T-cell (primary cell): Measurements from ENCODE around the gene MGAT4B. TPM values are rescaled to one million over a fixed set of nuclear protein-coding genes. Genes with fewer than 3 reads are reported as not detected.

Source experiments
- ATAC-seq, 4 experiments: fragments of 200-7000 bp in 3 of 4; fragments of 150-1000 bp in 1 of 4; cut with Tn5 transposase; replicated peaks in 1 of 4; 1 replicate in 3 of 4; 2 replicates in 1 of 4; pipeline ENCODE4 v1.10.0; 2021; ENCODE audit warnings: moderate library complexity in 3 of 4, mild to moderate bottlenecking in 2 of 4, moderate number of reproducible peaks in 1 of 4
- CTCF ChIA-PET, 2 donors: fragments of 300-600 bp; sonication (Branson Sonifier 250); formaldehyde crosslinking; loops; one replicate each; lab custom pipeline; 2022; ENCODE audit warnings: antibody characterized with exemption in 2 of 2; lab: Charles Lee
- POLR2A ChIA-PET, 2 donors: fragments of 300-600 bp; sonication (Branson Sonifier 250); formaldehyde crosslinking; loops; one replicate each; lab custom pipeline; 2022; ENCODE audit warnings: antibody characterized with exemption in 2 of 2; lab: Charles Lee
- DNase-seq, 35 experiments: peaks; one replicate each; pipeline versions ENCODE4 v3.0.0 to v3.0.0-alpha.2; 2013 to 2023
- H3K27ac ChIP-seq: one replicate; pipeline ENCODE4 v1.5.1; 2013; ENCODE audit warnings: low read length
- H3K27me3 ChIP-seq, 2 experiments: replicated peaks in 1 of 2; 1 replicate in 1 of 2; 2 replicates in 1 of 2; pipeline versions ENCODE4 v1.6.1 to v1.7.0; 2013; ENCODE audit warnings: low read length in 1 of 2, mixed read lengths in 1 of 2; ENCODE audit not compliant: control insufficient read depth in 2 of 2, insufficient read depth in 2 of 2; ENCODE audit errors: extremely low read depth in 1 of 2
- H3K36me3 ChIP-seq, 2 donors: 1 replicate in 1 of 2; 2 replicates in 1 of 2; pipeline versions ENCODE4 v1.6.1 to v1.7.0; 2013; ENCODE audit warnings: low read length in 1 of 2; ENCODE audit not compliant: control insufficient read depth in 2 of 2, insufficient read depth in 1 of 2; ENCODE audit errors: extremely low read depth in 1 of 2
- H3K4me1 ChIP-seq, 2 experiments: 1 replicate in 1 of 2; 2 replicates in 1 of 2; pipeline versions ENCODE4 v1.6.1 to v1.7.0; 2013; ENCODE audit warnings: low read length in 2 of 2, mixed read lengths in 1 of 2; ENCODE audit not compliant: insufficient read depth in 2 of 2, control insufficient read depth in 1 of 2; ENCODE audit errors: extremely low read depth in 1 of 2
- H3K4me3 ChIP-seq, 2 donors: 1 replicate in 1 of 2; 2 replicates in 1 of 2; pipeline versions ENCODE4 v1.5.1 to v1.7.0; 2013; ENCODE audit warnings: mild to moderate bottlenecking in 2 of 2, low read length in 1 of 2, moderate library complexity in 1 of 2; ENCODE audit not compliant: control insufficient read depth in 1 of 2; ENCODE audit errors: extremely low read depth in 1 of 2
- H3K9me3 ChIP-seq: 2 replicates; pipeline ENCODE4 v1.7.0; 2013
- H3K27ac Mint-ChIP-seq, 2 donors: one replicate each; pipeline ENCODE4 v1.8.0; 2020 to 2021; ENCODE audit warnings: mild to moderate bottlenecking in 2 of 2, mixed read lengths in 2 of 2
- H3K27me3 Mint-ChIP-seq, 2 donors: one replicate each; pipeline ENCODE4 v1.8.0; 2021 to 2022; ENCODE audit warnings: mixed read lengths in 2 of 2
- H3K36me3 Mint-ChIP-seq: one replicate; pipeline ENCODE4 v1.8.0; 2021; ENCODE audit warnings: mixed read lengths
- H3K4me1 Mint-ChIP-seq, 3 donors: one replicate each; pipeline ENCODE4 v1.8.0; 2020 to 2022; ENCODE audit warnings: mixed read lengths in 3 of 3, mild to moderate bottlenecking in 1 of 3
- H3K4me3 Mint-ChIP-seq, 3 donors: one replicate each; pipeline ENCODE4 v1.8.0; 2020 to 2022; ENCODE audit warnings: mild to moderate bottlenecking in 3 of 3, mixed read lengths in 3 of 3, moderate library complexity in 3 of 3
- H3K9me3 Mint-ChIP-seq, 3 donors: one replicate each; pipeline ENCODE4 v1.8.0; 2020 to 2022; ENCODE audit warnings: mixed read lengths in 3 of 3
- WGBS: methylation state at CpG from one replicate; pipeline ENCODE4 v1.1.5; 2013; ENCODE audit warnings: missing lambda C conversion rate; ENCODE audit not compliant: insufficient coverage; 5-methylcytosine and 5-hydroxymethylcytosine counted together
- total RNA-seq, 35 experiments: library from RNA in 6 of 35; stranded (reverse) in 6 of 35; fragments of 120-200 nt in 1 of 35; gene quantifications; one replicate each; pipeline versions ENCODE4 v1.2.1 to v1.2.4 and lab custom pipeline; 2013 to 2026

The MGAT4B gene
- total RNA-seq, 5 donors from 2014 or later (not counting 1 experiment from before 2014, with no cell fraction given): 119 to 159 (median 132) TPM

DNA sequence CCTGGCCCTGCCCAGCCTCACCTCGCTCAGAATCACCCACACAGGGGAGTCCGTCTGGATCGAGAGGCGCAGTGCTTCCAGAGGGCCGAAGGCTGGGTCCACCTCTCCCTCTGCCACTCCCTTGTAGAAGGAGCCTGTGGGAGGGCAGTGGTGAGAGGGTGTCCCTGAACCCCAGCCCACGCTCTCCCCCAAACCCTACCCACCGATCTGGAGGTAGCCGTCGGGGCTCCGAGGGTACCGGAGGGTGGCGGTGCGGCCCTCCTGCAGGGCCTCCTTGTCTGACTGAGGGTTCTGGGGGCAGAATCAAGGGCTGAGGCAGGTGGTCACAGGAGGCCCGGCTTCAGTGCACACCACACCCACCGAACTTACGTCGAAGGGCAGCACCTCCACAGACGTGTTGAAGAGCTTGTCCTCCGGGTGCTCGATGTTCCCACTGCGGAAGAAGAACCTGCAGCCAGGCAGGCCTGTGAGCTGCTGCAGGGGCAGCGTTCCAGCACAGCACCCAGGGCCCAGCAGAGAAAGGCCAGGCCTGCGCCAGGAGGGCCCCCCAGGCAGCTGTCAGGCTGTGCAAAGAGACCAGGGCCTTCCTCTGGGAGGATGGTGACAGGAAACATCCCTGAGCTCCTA, 8.4 kb downstream of the MGAT4B start:
- no peaks in the 10 kb centered on the region for H3K9me3 ChIP-seq
- Mint-ChIP-seq H3K4me3 (no peak overlapping the region), H3K4me1 (peaks cover 30 to 39% (median 33%) of the 10 kb centered on the region in 3 donors), H3K9me3 (no peaks in the 10 kb centered on the region), H3K27me3 (no peaks in the 10 kb centered on the region), H3K27ac (no peak overlapping the region), H3K36me3 (peaks cover 12% of the 10 kb centered on the region)
- no peak overlapping the region for H3K4me3 ChIP-seq
- H3K36me3 ChIP-seq: peaks cover 13 to 24% of the 10 kb centered on the region in 2 donors
- H3K27me3 ChIP-seq: no peaks in the 10 kb centered on the region
- peaks cover 18 to 50% of the 10 kb centered on the region in 2 experiments for H3K4me1 ChIP-seq
- ChIA-PET POLR2A (no interaction called here), CTCF (no interaction called here)
- DNase-seq: no peak
- over 99% methylated on average over 14 of the region's 23 CpGs for WGBS
- H3K27ac ChIP-seq: no peak overlapping the region
- no peak for ATAC-seq

DNA sequence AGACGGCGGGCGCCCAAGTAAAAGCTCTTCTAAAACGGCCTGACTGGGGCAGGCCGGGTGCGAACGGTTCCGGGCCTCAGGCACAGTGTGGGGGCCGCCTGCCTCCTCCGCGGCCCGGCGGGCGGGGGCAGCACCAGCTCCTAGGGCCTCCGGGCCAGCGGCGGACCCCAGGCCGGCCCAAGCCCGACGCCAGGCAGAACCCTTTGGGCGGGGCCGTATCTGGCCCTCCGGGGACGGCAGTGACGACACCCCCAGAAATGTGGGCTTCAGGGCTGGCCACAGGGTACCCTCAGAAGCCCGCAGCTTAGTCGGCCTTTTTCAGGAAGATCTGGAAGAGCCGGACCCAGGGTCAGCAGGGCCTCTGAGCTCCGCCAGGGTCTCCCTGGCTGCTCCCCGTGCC, 8.9 kb downstream of the MGAT4B start:
- Mint-ChIP-seq H3K36me3 (peaks cover 12% of the 10 kb centered on the region), H3K4me3 (no peak overlapping the region), H3K4me1 (peaks cover 33 to 39% (median 33%) of the 10 kb centered on the region in 3 donors), H3K9me3 (no peaks in the 10 kb centered on the region), H3K27ac (peak overlapping the region in 1 of 2 donors; percentile 28), H3K27me3 (no peaks in the 10 kb centered on the region)
- Histone ChIP-seq H3K4me1 (peaks cover 18 to 48% of the 10 kb centered on the region in 2 experiments), H3K27ac (no peak overlapping the region), H3K4me3 (no peak overlapping the region), H3K36me3 (peaks cover 13 to 24% of the 10 kb centered on the region in 2 donors), H3K9me3 (no peaks in the 10 kb centered on the region), H3K27me3 (no peaks in the 10 kb centered on the region)
- CTCF ChIA-PET: interaction anchor here in 1 of 2 donors (0.6 kb wide), 1 partner anchor 35 kb away, joined by 3 read pairs; no protein-coding TSS in a partner anchor
- 94% methylated on average over 24 of the region's 30 CpGs for WGBS
- POLR2A ChIA-PET: no interaction called here
- DNase-seq (no peak), ATAC-seq (no peak)

DNA sequence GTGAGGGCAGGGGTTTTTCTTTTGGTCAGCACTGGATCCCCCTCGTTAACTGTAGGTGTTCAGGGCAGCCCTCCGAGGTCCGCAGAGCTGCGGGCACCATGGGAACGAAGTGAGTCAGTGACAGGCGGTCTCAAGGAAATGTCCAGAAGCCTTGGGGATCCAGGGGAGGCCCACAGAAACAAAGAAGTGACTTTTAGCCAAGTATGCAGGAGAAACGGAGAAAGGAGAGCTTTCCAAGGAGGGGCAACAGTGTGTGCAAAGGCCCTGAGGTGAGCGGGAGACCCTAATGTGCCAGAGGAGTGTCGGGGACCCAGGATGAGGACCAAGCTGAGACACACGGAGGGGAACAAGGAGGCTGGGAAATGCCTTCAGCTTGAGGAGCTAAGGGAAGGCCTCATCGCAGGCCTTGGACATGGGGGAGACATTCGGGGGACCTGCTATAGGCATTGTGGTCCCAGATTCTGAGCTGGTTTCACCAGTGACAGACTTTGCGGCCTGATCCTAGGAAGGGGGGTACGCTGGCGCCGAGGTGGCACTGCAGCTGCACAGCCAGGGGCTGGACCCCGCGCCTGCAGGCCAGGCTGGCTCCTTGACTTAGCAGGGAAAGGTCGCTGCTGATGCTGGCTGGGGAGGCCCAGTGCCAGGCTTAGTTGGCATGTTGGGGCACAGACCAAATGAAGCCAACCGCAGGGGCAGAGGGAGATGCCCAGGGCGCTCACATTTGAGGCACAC, 9.6 kb downstream of the MGAT4B start:
- Histone ChIP-seq H3K27me3 (no peaks in the 10 kb centered on the region), H3K36me3 (peaks cover 13 to 24% of the 10 kb centered on the region in 2 donors), H3K9me3 (no peaks in the 10 kb centered on the region), H3K4me1 (peaks cover 18 to 41% of the 10 kb centered on the region in 2 experiments), H3K4me3 (no peak overlapping the region), H3K27ac (no peak overlapping the region)
- H3K4me1 Mint-ChIP-seq: peaks cover 30 to 37% (median 35%) of the 10 kb centered on the region in 3 donors
- DNase-seq (no peak), ATAC-seq (no peak)
- H3K36me3 Mint-ChIP-seq: peaks cover 12% of the 10 kb centered on the region
- ChIA-PET POLR2A (no interaction called here), CTCF (interaction anchor here (0.6 to 0.7 kb wide), 2 partner anchors 34 to 1325 kb away, joined by 3 read pairs; no protein-coding TSS in a partner anchor)
- H3K27me3 Mint-ChIP-seq: no peaks in the 10 kb centered on the region
- 93% methylated on average over 19 of the region's 21 CpGs for WGBS
- no peaks in the 10 kb centered on the region for H3K9me3 Mint-ChIP-seq
- peak overlapping the region; percentile 11 to 55 for H3K27ac Mint-ChIP-seq
- peak overlapping the region; percentile 1 to 68 (median 65) for H3K4me3 Mint-ChIP-seq

DNA sequence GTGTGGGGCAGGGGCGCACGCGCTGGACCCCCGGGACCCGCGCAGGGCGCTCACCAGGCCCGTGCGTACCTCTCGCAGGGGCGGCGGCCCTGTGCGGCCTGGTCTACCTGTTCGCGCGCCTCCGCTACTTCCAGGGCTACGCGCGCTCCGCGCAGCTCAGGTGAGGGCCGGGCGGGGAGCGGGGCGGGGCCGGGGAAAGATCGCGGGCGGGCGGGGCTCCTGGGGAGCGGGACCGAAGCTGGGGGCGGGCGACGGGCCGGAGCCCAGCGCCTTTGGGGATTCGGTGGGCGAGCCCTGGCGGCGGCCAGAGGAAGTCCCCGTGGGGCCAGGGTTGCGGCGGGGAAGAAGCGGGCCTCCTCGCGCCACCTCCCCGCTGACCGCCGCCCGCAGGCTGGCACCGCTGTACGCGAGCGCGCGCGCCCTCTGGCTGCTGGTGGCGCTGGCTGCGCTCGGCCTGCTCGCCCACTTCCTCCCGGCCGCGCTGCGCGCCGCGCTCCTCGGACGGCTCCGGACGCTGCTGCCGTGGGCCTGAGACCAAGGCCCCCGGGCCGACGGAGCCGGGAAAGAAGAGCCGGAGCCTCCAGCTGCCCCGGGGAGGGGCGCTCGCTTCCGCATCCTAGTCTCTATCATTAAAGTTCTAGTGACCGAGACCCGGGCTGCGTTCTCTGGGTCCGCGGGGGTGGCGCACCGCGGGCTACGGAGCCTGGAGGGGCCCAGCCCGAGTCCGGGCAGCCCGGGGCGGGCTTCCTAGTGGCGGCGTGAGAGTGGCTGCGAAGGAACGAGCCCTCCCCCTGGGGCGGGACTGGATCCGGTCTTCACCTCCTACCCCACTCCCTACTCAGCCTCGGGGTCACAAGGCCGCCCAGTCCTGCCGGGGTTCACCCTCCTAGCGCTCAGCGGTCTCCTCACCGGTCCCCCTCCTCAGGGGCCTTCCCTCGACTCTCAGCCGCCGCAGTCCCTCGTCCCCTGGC, 10.5 kb downstream of the MGAT4B start:
- Histone ChIP-seq H3K4me3 (peak overlapping the region; percentile 40 to 51), H3K9me3 (no peaks in the 10 kb centered on the region), H3K27me3 (no peaks in the 10 kb centered on the region), H3K27ac (peak overlapping the region; percentile 44), H3K36me3 (peaks cover 13 to 24% of the 10 kb centered on the region in 2 donors), H3K4me1 (peaks cover 18 to 36% of the 10 kb centered on the region in 2 experiments)
- Mint-ChIP-seq H3K9me3 (no peaks in the 10 kb centered on the region), H3K36me3 (peaks cover 9% of the 10 kb centered on the region), H3K27ac (peak overlapping the region; percentile 11 to 55), H3K4me1 (peaks cover 26 to 34% (median 29%) of the 10 kb centered on the region in 3 donors), H3K4me3 (peak overlapping the region; percentile 28 to 68 (median 65)), H3K27me3 (no peaks in the 10 kb centered on the region)
- WGBS: 3% methylated on average over 95 of the region's 113 CpGs
- ChIA-PET POLR2A (interaction anchor here in 1 of 2 donors (0.8 kb wide), 1 partner anchor 11 kb away, joined by 8 read pairs; no protein-coding TSS in a partner anchor), CTCF (interaction anchor here (0.6 to 1.1 kb wide), 7 partner anchors 15 to 1324 kb away, joined by 3 to 6 read pairs (median 4); no protein-coding TSS in a partner anchor)
- ATAC-seq (peak; percentile 65 to 74 (median 72)), DNase-seq (peak in 32 of 35 experiments; percentile 36 to 81 (median 60))

DNA sequence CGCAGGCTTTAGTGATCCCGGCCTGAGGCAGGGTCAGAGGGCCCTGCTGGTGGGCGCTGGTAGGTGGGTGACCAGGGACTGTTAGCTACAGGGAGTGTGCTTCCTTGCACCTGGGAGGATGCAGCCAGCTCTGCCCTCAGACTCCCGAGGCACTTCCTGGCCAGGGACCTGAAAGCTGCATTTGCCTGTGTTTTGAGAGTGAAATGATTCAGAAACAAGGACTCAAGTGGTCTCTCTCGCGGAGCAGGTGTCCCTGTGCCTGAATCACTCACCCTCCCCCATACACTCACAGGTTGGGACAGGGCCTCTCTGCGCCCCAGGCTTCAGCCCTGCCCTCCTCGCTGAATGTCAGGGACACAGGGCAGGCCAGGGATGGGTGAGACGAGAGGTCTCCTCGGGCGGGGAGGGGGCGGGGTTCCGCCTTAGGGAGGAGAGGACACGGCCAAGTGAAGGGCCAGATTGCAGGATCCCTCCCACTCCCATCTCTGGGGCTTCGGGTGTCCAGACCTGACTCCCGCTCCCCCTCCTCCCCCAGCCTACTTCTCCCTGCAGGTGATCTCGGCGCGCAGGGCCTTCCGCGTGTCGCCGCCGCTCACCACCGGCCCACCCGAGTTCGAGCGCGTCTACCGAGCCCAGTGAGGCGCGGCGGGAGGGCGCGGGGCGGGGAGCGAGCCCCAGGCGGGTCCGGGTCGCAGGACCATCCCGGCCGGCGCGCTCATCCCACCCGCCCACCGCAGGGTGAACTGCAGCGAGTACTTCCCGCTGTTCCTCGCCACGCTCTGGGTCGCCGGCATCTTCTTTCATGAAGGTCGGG, 11.4 kb downstream of the MGAT4B start:
- Mint-ChIP-seq H3K36me3 (peaks cover 9% of the 10 kb centered on the region), H3K27me3 (no peaks in the 10 kb centered on the region), H3K4me1 (peaks cover 26 to 34% (median 29%) of the 10 kb centered on the region in 3 donors), H3K9me3 (no peaks in the 10 kb centered on the region), H3K27ac (peak overlapping the region in 1 of 2 donors; percentile 34), H3K4me3 (peak overlapping the region; percentile 50 to 66 (median 65))
- H3K36me3 ChIP-seq: peaks cover 13 to 23% of the 10 kb centered on the region in 2 donors
- DNase-seq: peak in 1 of 35 experiments; percentile 26
- H3K4me3 ChIP-seq: peak overlapping the region; percentile 40 to 47
- no peaks in the 10 kb centered on the region for H3K27me3 ChIP-seq
- H3K27ac ChIP-seq: no peak overlapping the region
- WGBS: 10% methylated on average over 42 of the region's 53 CpGs
- no peaks in the 10 kb centered on the region for H3K9me3 ChIP-seq
- ChIA-PET CTCF (interaction anchor here (0.6 to 1.4 kb wide), 7 partner anchors 16 to 54 kb away, joined by 3 to 6 read pairs (median 4); no protein-coding TSS in a partner anchor), POLR2A (interaction anchor here in 1 of 2 donors (0.8 kb wide), 1 partner anchor 10 kb away, joined by 8 read pairs; no protein-coding TSS in a partner anchor)
- peaks cover 18 to 36% of the 10 kb centered on the region in 2 experiments for H3K4me1 ChIP-seq
- no peak for ATAC-seq
